Small intestine (tissue), 7 donors: ENCODE measurements around the gene KLHL8. TPM values are rescaled to one million over a fixed set of nuclear protein-coding genes. Genes with fewer than 3 reads are reported as not detected.
A peak's percentile ranks its signal among the peaks of the same experiment; 100 is the strongest.

ENCODE experiments used
- DNase-seq, 2 donors: peaks; one replicate each; pipeline versions ENCODE4 v3.0.0 to v3.0.0-alpha.2; 2013
- FAIRE-seq: peaks from 2 replicates; lab custom pipeline; 2012; peaks lifted over from hg19 to GRCh38; lab: Jason Lieb, UNC
- H3K27ac ChIP-seq, 3 donors: one replicate each; pipeline ENCODE4 v1.5.1; 2013; ENCODE audit warnings: low read length in 2 of 3, mild to moderate bottlenecking in 2 of 3, control low read depth in 1 of 3, inconsistent platforms in 1 of 3, low read depth in 1 of 3, moderate library complexity in 1 of 3
- H3K27me3 ChIP-seq, 3 donors: one replicate each; pipeline ENCODE4 v1.6.1; 2013; ENCODE audit warnings: low read length in 3 of 3, inconsistent platforms in 1 of 3; ENCODE audit not compliant: control insufficient read depth in 3 of 3, insufficient read depth in 3 of 3
- H3K36me3 ChIP-seq, 3 donors: one replicate each; pipeline ENCODE4 v1.6.1; 2013; ENCODE audit warnings: low read length in 3 of 3, inconsistent platforms in 1 of 3, low read depth in 1 of 3, mild to moderate bottlenecking in 1 of 3, moderate library complexity in 1 of 3; ENCODE audit not compliant: control insufficient read depth in 3 of 3, insufficient read depth in 2 of 3
- H3K4me1 ChIP-seq, 3 donors: one replicate each; pipeline ENCODE4 v1.6.1; 2013; ENCODE audit warnings: low read length in 2 of 3, inconsistent platforms in 1 of 3, low read depth in 1 of 3, mild to moderate bottlenecking in 1 of 3, moderate library complexity in 1 of 3; ENCODE audit not compliant: control insufficient read depth in 3 of 3, insufficient read depth in 2 of 3
- H3K4me3 ChIP-seq, 3 donors: one replicate each; pipeline ENCODE4 v1.5.1; 2013; ENCODE audit warnings: low read length in 3 of 3, control low read depth in 1 of 3, inconsistent platforms in 1 of 3, low read depth in 1 of 3, mild to moderate bottlenecking in 1 of 3, moderate library complexity in 1 of 3
- H3K9me3 ChIP-seq, 2 donors: one replicate each; pipeline ENCODE4 v1.6.1; 2013; ENCODE audit warnings: low read depth in 1 of 2, low read length in 1 of 2; ENCODE audit not compliant: control insufficient read depth in 2 of 2, insufficient read depth in 1 of 2
- WGBS, 3 donors: extraction: QIAGEN DNeasy Blood & Tissue Kit; methylation state at CpG; one replicate each; pipeline ENCODE4 v1.1.7; 2013; 5-methylcytosine and 5-hydroxymethylcytosine counted together
- polyA plus RNA-seq, 4 donors: library from polyadenylated mRNA; stranded (reverse) in 3 of 4; unstranded in 1 of 4; fragments of 200-250 nt in 3 of 4; fragments of 120-200 nt in 1 of 4; gene quantifications; one replicate each; pipeline versions ENCODE4 v1.2.1 to v1.2.3, GENCODE V29; 2013
- donor health status: healthy with polysubstance abuse.
- donor health status: control.
- donor health status: control.
- donor health status: Bipolar disorder and iron deficiency.
- donor health status: healthy.

The KLHL8 gene
- polyA plus RNA-seq, 4 donors, result 5.4 to 19.5 (median 7.1) TPM

- Histone ChIP-seq H3K4me3 (no peak overlapping the region), H3K27ac (no peak overlapping the region), H3K9me3 (peaks cover 0 to 7% of the 10 kb centered on the region in 2 donors), H3K27me3 (no peaks in the 10 kb centered on the region), H3K4me1 (no peaks in the 10 kb centered on the region), H3K36me3 (no peaks in the 10 kb centered on the region)
- FAIRE-seq (no peak), DNase-seq (no peak)
- 78 to 88% (median 83%) methylated on average over 5 of the region's 5 CpGs for WGBS, 3 donors
Observed at GRCh38 chr4:87239194-87239593, 18.8 kb upstream of the KLHL8 start.

GRCh38 chr4:87236861-87237260, 16.4 kb upstream of the KLHL8 start:
- no peaks in the 10 kb centered on the region for H3K4me1 ChIP-seq
- FAIRE-seq, result no peak
- no peaks in the 10 kb centered on the region for H3K36me3 ChIP-seq
- no peak for DNase-seq
- no peaks in the 10 kb centered on the region for H3K27me3 ChIP-seq
- WGBS, 3 donors, result 85 to 91% (median 87%) methylated on average over 9 of the region's 9 CpGs
- H3K9me3 ChIP-seq, result peaks cover 0 to 3% of the 10 kb centered on the region in 2 donors
- no peak overlapping the region for H3K4me3 ChIP-seq
- no peak overlapping the region for H3K27ac ChIP-seq

- WGBS, 3 donors, result 24 to 55% (median 36%) methylated on average over 4 of the region's 4 CpGs
- no peak for FAIRE-seq
- Histone ChIP-seq H3K27me3 (no peaks in the 10 kb centered on the region), H3K27ac (no peak overlapping the region), H3K9me3 (no peaks in the 10 kb centered on the region), H3K4me1 (peaks cover 0 to under 1% (median 0%) of the 10 kb centered on the region in 3 donors), H3K36me3 (no peaks in the 10 kb centered on the region), H3K4me3 (peak overlapping the region in 1 of 3 donors; percentile 27)
- DNase-seq, result no peak
Observed at GRCh38 chr4:87235020-87235671, 14.7 kb upstream of the KLHL8 start.

- 80 to 92% (median 80%) methylated on average over 2 of the region's 2 CpGs for WGBS, 3 donors
- Histone ChIP-seq H3K4me1 (peaks cover 0 to 27% (median 0%) of the 10 kb centered on the region in 3 donors), H3K36me3 (no peaks in the 10 kb centered on the region), H3K27me3 (no peaks in the 10 kb centered on the region), H3K27ac (no peak overlapping the region), H3K9me3 (no peaks in the 10 kb centered on the region), H3K4me3 (no peak overlapping the region)
- FAIRE-seq, result no peak
- no peak for DNase-seq
Observed at GRCh38 chr4:87232216-87232615, 11.8 kb upstream of the KLHL8 start.

GRCh38 chr4:87230806-87231205, 10.4 kb upstream of the KLHL8 start:
- no peak for DNase-seq
- no peak for FAIRE-seq
- peaks cover 0 to 30% (median 0%) of the 10 kb centered on the region in 3 donors for H3K4me1 ChIP-seq
- no peak overlapping the region for H3K27ac ChIP-seq
- 85 to 91% (median 87%) methylated on average over 6 of the region's 6 CpGs for WGBS, 3 donors
- no peak overlapping the region for H3K4me3 ChIP-seq
- H3K27me3 ChIP-seq, result no peaks in the 10 kb centered on the region
- H3K36me3 ChIP-seq, result no peaks in the 10 kb centered on the region
- H3K9me3 ChIP-seq, result no peaks in the 10 kb centered on the region

- peaks cover 0 to 30% (median 0%) of the 10 kb centered on the region in 3 donors for H3K4me1 ChIP-seq
- H3K4me3 ChIP-seq, result no peak overlapping the region
- H3K27me3 ChIP-seq, result no peaks in the 10 kb centered on the region
- no peak for FAIRE-seq
- H3K36me3 ChIP-seq, result no peaks in the 10 kb centered on the region
- no peaks in the 10 kb centered on the region for H3K9me3 ChIP-seq
- no peak overlapping the region for H3K27ac ChIP-seq
- DNase-seq, result no peak
- WGBS, 3 donors, result 68 to 71% (median 70%) methylated on average over 3 of the region's 3 CpGs
Observed at GRCh38 chr4:87229979-87230378, 9.6 kb upstream of the KLHL8 start.

GRCh38 chr4:87228262-87228860, 7.9 kb upstream of the KLHL8 start:
- WGBS, 3 donors, result 13 to 59% (median 30%) methylated on average over 2 of the region's 2 CpGs
- Histone ChIP-seq H3K36me3 (no peaks in the 10 kb centered on the region), H3K4me1 (peaks cover 0 to 30% (median 0%) of the 10 kb centered on the region in 3 donors), H3K27ac (peak overlapping the region; percentile 38 to 80 (median 74)), H3K9me3 (no peaks in the 10 kb centered on the region), H3K27me3 (no peaks in the 10 kb centered on the region), H3K4me3 (no peak overlapping the region)
- DNase-seq (peak; percentile 90 to 95), FAIRE-seq (peak; percentile 93)

- DNase-seq, result peak; percentile 45 to 57
- Histone ChIP-seq H3K4me3 (no peak overlapping the region), H3K36me3 (no peaks in the 10 kb centered on the region), H3K9me3 (no peaks in the 10 kb centered on the region), H3K4me1 (peaks cover 0 to 30% (median 0%) of the 10 kb centered on the region in 3 donors), H3K27ac (peak overlapping the region; percentile 38 to 80 (median 74)), H3K27me3 (no peaks in the 10 kb centered on the region)
- no peak for FAIRE-seq
- 39 to 64% (median 56%) methylated on average over 1 of the region's 1 CpG for WGBS, 3 donors
Observed at GRCh38 chr4:87227751-87228151, 7.3 kb upstream of the KLHL8 start.
